Amniotic epithelial cell (primary cell): ENCODE measurements around the gene NUP205.
"Not testable (repeated sequence)": the region's sequence is repeated elsewhere in the genome, so short reads cannot be mapped to it uniquely, and the experiment has no call there.

ENCODE experiments used
- DNase-seq: peaks from one replicate; pipeline ENCODE4 v3.0.0-alpha.2; 2010; ENCODE audit warnings: low read depth

Gene NUP205

GRCh38 chr7:135620447-135620846 lies 62.7 kb downstream of the NUP205 start:
- DNase-seq = no peak

GRCh38 chr7:135620980-135621850 lies 63.5 kb downstream of the NUP205 start:
- peak; percentile 87 for DNase-seq

GRCh38 chr7:135634191-135634878 lies 76.6 kb downstream of the NUP205 start:
- no peak for DNase-seq

- DNase-seq = not testable (repeated sequence)
Measured at GRCh38 chr7:135639690-135640089, 82.0 kb downstream of the NUP205 start.

- DNase-seq = peak; percentile 38
Measured at GRCh38 chr7:135644154-135644553, 86.4 kb downstream of the NUP205 start.

- no peak for DNase-seq
Measured at GRCh38 chr7:135644729-135645128, 87.0 kb downstream of the NUP205 start.

GRCh38 chr7:135645296-135645904 lies 87.7 kb downstream of the NUP205 start:
- DNase-seq = peak; percentile 56

GRCh38 chr7:135647755-135648154 lies 90.0 kb downstream of the NUP205 start:
- DNase-seq = no peak

- DNase-seq = no peak
Measured at GRCh38 chr7:135648235-135648634, 90.5 kb downstream of the NUP205 start.

GRCh38 chr7:135650831-135651573 lies 93.3 kb downstream of the NUP205 start:
- peak; percentile 63 for DNase-seq

GRCh38 chr7:135653340-135654080 lies 95.8 kb downstream of the NUP205 start:
- DNase-seq = no peak

GRCh38 chr7:135658564-135658963 lies 100.8 kb downstream of the NUP205 start:
- DNase-seq = no peak

GRCh38 chr7:135659159-135659846 lies 101.6 kb downstream of the NUP205 start:
- DNase-seq = no peak

- no peak for DNase-seq
Measured at GRCh38 chr7:135661311-135662122, 103.8 kb downstream of the NUP205 start.

- DNase-seq = no peak
Measured at GRCh38 chr7:135662123-135662372, 104.3 kb downstream of the NUP205 start.

GRCh38 chr7:135662373-135663114 lies 104.8 kb downstream of the NUP205 start, which contains the start of gene STMP1:
STMP1 (plus strand) TSS chr7:135662514.
- DNase-seq = peak; percentile 91

GRCh38 chr7:135664046-135664589 lies 106.4 kb downstream of the NUP205 start:
- DNase-seq = peak; percentile 47

- DNase-seq = no peak
Measured at GRCh38 chr7:135665042-135665441, 107.3 kb downstream of the NUP205 start.

- no peak for DNase-seq
Measured at GRCh38 chr7:135666156-135666555, 108.4 kb downstream of the NUP205 start.
